ENCODE results near the gene FAM13A.

The FAM13A gene

GRCh38 chr4:88818631-88819470 lies 238.1 kb downstream of the FAM13A start (continued):
- TF ChIP-seq ZXDB (tag by site-specific recombination; IDR thresholded peaks at IDR 0.05) (no peak), ZNF658 (tag by site-specific recombination; IDR thresholded peaks at IDR 0.05) (no peak), HOXA7 (CRISPR knock-in tag; IDR thresholded peaks at IDR 0.05; ENCODE audit: borderline replicate concordance) (no peak)

- TF ChIP-seq PRDM10 (tag by site-specific recombination; IDR thresholded peaks at IDR 0.05) (no peak), ZNF792 (tag by site-specific recombination; IDR thresholded peaks at IDR 0.05) (no peak), PRDM4 (tag by site-specific recombination; IDR thresholded peaks at IDR 0.05) (no peak), ZNF704 (tag by site-specific recombination; IDR thresholded peaks at IDR 0.05) (no peak), ZBTB21 (tag by site-specific recombination; IDR thresholded peaks at IDR 0.05) (no peak), ZNF707 (tag by site-specific recombination; IDR thresholded peaks at IDR 0.05) (no peak), ZNF341 (tag by site-specific recombination; IDR thresholded peaks at IDR 0.05; ENCODE audit: low read depth) (no peak)
- no peak overlapping the region for H3K27ac ChIP-seq (ENCODE audit: extremely low read depth, low read depth, low read length)
- no peak overlapping the region for H3K4me3 ChIP-seq (ENCODE audit: low read depth, low read length)
- no peaks in the 10 kb centered on the region for H3K9me3 ChIP-seq (ENCODE audit: control insufficient read depth, insufficient read depth, low read depth, low read length)
- ChIA-PET CTCF (interaction anchor here (0.6 to 6.9 kb wide), 9 partner anchors 8 to 540 kb away, joined by 3 to 89 read pairs (median 6); no protein-coding TSS in a partner anchor), POLR2A (no interaction called here)
- H3K36me3 ChIP-seq (ENCODE audit: control insufficient read depth in 2 of 2, insufficient read depth in 1 of 2, low read length in 2 of 2) = no peaks in the 10 kb centered on the region
- H3K4me1 ChIP-seq (ENCODE audit: control insufficient read depth, insufficient read depth, low read length) = no peaks in the 10 kb centered on the region
Observed at GRCh38 chr4:88817740-88818139, 239.2 kb downstream of the FAM13A start.

- H3K4me3 ChIP-seq (ENCODE audit: low read depth, low read length) = no peak overlapping the region
- no peaks in the 10 kb centered on the region for H3K36me3 ChIP-seq (ENCODE audit: control insufficient read depth in 2 of 2, insufficient read depth in 1 of 2, low read length in 2 of 2)
- H3K4me1 ChIP-seq (ENCODE audit: control insufficient read depth, insufficient read depth, low read length) = no peaks in the 10 kb centered on the region
- no peak overlapping the region for H3K27ac ChIP-seq (ENCODE audit: extremely low read depth, low read depth, low read length)
- TF ChIP-seq SETDB1 (IDR thresholded peaks at IDR 0.05; ENCODE audit: insufficient read length, low read length) (no peak), ZFP69B (tag by site-specific recombination; IDR thresholded peaks at IDR 0.05) (no peak), ZNF692 (tag by site-specific recombination; IDR thresholded peaks at IDR 0.05) (no peak), ZNF654 (tag by site-specific recombination; IDR thresholded peaks at IDR 0.05; ENCODE audit: low read depth) (no peak), ZNF449 (tag by site-specific recombination; IDR thresholded peaks at IDR 0.05) (no peak), ZNF354C (tag by site-specific recombination; IDR thresholded peaks at IDR 0.05; ENCODE audit: borderline replicate concordance, low read depth) (no peak), ZNF629 (tag by site-specific recombination; IDR thresholded peaks at IDR 0.05) (no peak), KLF17 (tag by site-specific recombination; IDR thresholded peaks at IDR 0.05) (no peak)
- POLR2A ChIA-PET = no interaction called here
- CTCF ChIA-PET = interaction anchor here (0.9 to 6.9 kb wide), 2 partner anchors 206 to 277 kb away, joined by 7 to 89 read pairs; no protein-coding TSS in a partner anchor
- no peaks in the 10 kb centered on the region for H3K9me3 ChIP-seq (ENCODE audit: control insufficient read depth, insufficient read depth, low read depth, low read length)
Observed at GRCh38 chr4:88816360-88816759, 240.6 kb downstream of the FAM13A start.
